Stomach smooth muscle (tissue), 2 donors: ENCODE measurements around the gene LHPP.

ENCODE experiments used
- H3K27ac ChIP-seq: one replicate; pipeline ENCODE4 v1.7.0; 2013; ENCODE audit warnings: mild to moderate bottlenecking, low read length, inconsistent platforms
- H3K27me3 ChIP-seq, 2 donors: one replicate each; pipeline ENCODE4 v1.7.0; 2013; ENCODE audit warnings: low read length in 2 of 2; ENCODE audit not compliant: insufficient read depth in 2 of 2, control insufficient read depth in 1 of 2
- H3K36me3 ChIP-seq, 2 donors: one replicate each; pipeline ENCODE4 v1.7.0; 2013; ENCODE audit warnings: low read length in 2 of 2; ENCODE audit not compliant: control insufficient read depth in 2 of 2, insufficient read depth in 2 of 2
- H3K4me1 ChIP-seq: one replicate; pipeline ENCODE4 v1.7.0; 2013; ENCODE audit warnings: low read length; ENCODE audit not compliant: control insufficient read depth, insufficient read depth
- H3K4me3 ChIP-seq, 2 donors: one replicate each; pipeline ENCODE4 v1.7.0; 2013; ENCODE audit warnings: low read length in 2 of 2
- H3K9ac ChIP-seq, 2 donors: one replicate each; pipeline ENCODE4 v1.7.0; 2013; ENCODE audit warnings: low read length in 2 of 2, mild to moderate bottlenecking in 1 of 2
- H3K9me3 ChIP-seq, 2 donors: one replicate each; pipeline ENCODE4 v1.7.0; 2013; ENCODE audit warnings: low read length in 2 of 2; ENCODE audit not compliant: control insufficient read depth in 2 of 2
- donor health status: healthy.
- donor health status: Pancreatic carcinoma.

LHPP gene

DNA sequence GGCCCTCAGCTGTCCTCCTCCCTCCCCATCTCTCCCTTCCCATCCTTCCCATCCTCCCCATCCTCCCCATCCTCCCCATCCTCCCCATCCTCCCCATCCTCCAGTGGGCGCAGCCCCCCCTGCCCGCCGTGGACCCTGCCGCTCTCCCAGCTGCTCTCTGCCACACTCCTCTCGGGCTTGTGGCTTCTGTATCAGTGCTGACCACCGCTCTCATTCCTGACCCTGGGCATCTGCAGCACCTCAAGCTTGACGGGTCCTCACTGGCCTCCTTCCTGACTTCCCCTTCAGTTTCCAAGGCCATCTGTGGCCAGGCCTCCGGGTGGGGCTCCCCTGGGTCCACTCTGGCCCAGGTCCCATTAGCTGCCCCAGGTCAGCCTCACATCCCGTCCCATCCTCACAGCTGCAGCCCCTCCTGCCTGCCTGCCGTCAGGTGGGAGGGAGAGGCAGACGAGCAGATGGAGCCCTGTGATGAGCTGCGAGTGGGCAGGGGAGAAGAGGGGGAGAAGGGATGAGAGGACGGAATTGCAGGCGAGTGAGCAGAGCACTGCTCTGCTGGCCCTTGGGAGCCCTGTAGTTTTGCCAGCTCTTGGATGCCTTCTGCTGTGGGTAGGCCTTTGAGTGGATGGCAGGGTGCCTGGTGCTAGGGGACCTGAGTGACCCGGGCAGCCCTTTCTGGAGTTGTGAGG lies 35.7 kb downstream of the LHPP start:
- Histone ChIP-seq H3K4me1 (no peaks in the 10 kb centered on the region), H3K27me3 (no peaks in the 10 kb centered on the region), H3K36me3 (peaks cover 0 to 5% of the 10 kb centered on the region in 2 donors), H3K27ac (no peak overlapping the region), H3K9ac (no peak overlapping the region), H3K4me3 (no peak overlapping the region), H3K9me3 (peaks cover 0 to 3% of the 10 kb centered on the region in 2 donors)

DNA sequence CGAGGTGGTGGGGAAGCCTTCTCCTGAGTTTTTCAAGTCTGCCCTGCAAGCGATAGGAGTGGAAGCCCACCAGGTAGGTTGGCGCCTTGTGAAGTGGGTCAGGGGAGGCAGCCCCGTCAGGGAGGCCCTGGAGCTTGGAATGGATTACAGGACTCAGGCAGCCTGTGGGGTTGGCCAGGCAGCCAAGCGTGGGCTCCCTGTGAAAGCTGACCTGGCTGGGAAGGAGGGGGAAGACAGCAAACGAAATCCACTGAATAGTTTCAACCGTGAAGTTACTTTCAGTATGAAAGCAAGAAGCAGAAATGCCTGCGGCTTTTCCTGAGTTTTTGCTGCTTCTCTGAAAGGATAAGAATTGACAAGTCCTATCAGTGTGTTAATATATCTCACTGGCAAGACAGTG lies 36.4 kb downstream of the LHPP start:
- Histone ChIP-seq H3K27ac (no peak overlapping the region), H3K4me1 (no peaks in the 10 kb centered on the region), H3K4me3 (no peak overlapping the region), H3K36me3 (peaks cover 0 to 5% of the 10 kb centered on the region in 2 donors), H3K9ac (no peak overlapping the region), H3K27me3 (no peaks in the 10 kb centered on the region), H3K9me3 (peaks cover 0 to 3% of the 10 kb centered on the region in 2 donors)

DNA sequence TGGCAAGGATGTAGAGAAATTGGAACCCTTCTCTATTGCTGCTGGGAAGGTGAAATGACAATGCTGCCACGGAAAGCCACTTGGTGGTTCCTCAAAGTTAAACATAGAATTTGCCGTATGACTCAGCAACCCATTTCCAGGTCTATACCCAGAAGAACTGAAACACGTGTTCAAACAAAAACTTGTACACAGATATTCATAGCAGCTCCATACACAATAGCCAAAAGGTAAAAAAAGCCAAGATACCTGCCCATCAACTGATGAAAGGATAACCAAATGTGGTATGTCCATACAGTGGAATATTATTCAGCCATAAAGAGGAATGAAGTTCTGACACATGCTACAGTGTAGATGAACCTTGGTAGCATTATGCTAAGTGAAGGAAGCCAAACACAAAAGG lies 39.1 kb downstream of the LHPP start:
- Histone ChIP-seq H3K4me3 (no peak overlapping the region), H3K9me3 (peaks cover 0 to 3% of the 10 kb centered on the region in 2 donors), H3K27ac (no peak overlapping the region), H3K36me3 (peaks cover 0 to 4% of the 10 kb centered on the region in 2 donors), H3K9ac (no peak overlapping the region), H3K27me3 (no peaks in the 10 kb centered on the region), H3K4me1 (no peaks in the 10 kb centered on the region)

DNA sequence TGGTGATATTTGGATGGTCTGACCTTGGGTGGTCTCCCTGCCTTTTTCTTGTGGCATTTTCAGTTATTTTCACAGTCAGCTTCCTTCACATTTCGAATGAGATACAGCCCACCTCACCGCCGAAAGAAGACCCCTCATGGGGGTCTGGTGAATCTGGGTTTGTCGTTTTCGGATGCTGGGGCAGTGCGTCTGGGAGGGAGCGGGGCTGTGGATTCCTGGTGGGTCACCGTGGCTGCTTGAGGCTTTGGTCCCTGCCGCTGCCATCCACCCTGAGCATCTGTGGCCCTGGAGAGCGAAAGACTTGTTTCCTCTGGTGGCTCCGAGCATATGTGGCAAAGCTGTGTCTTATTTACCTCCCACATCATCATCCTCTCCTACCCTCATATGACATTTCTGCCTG lies 43.1 kb downstream of the LHPP start:
- H3K36me3 ChIP-seq, result peaks cover 0 to 4% of the 10 kb centered on the region in 2 donors
- H3K27me3 ChIP-seq, result no peaks in the 10 kb centered on the region
- no peaks in the 10 kb centered on the region for H3K4me1 ChIP-seq
- peaks cover 0 to 3% of the 10 kb centered on the region in 2 donors for H3K9me3 ChIP-seq
- H3K4me3 ChIP-seq, result no peak overlapping the region
- H3K9ac ChIP-seq, result no peak overlapping the region
- H3K27ac ChIP-seq, result no peak overlapping the region

DNA sequence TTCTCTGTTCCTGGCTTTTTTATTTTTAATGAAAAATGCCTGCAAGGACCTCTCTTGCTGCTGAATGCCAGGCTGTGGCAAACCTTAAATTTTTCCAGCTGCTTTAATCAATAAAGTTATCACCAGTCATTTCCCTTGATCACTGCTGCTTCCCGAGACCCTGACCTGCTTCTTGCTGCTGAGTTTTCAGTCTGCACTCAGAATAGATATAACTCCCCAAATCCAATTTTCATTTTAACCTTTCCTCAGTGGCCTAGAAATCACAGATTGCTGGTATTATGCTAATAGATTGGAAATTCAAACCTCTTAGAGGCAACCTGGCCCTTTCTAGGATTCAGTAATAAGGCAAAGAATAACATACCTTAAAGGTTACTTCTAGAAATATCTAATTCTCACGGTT lies 43.7 kb downstream of the LHPP start:
- H3K9ac ChIP-seq, result no peak overlapping the region
- no peaks in the 10 kb centered on the region for H3K4me1 ChIP-seq
- H3K36me3 ChIP-seq, result peaks cover 0 to 4% of the 10 kb centered on the region in 2 donors
- H3K4me3 ChIP-seq, result no peak overlapping the region
- peaks cover 0 to 3% of the 10 kb centered on the region in 2 donors for H3K9me3 ChIP-seq
- H3K27ac ChIP-seq, result no peak overlapping the region
- H3K27me3 ChIP-seq, result no peaks in the 10 kb centered on the region

DNA sequence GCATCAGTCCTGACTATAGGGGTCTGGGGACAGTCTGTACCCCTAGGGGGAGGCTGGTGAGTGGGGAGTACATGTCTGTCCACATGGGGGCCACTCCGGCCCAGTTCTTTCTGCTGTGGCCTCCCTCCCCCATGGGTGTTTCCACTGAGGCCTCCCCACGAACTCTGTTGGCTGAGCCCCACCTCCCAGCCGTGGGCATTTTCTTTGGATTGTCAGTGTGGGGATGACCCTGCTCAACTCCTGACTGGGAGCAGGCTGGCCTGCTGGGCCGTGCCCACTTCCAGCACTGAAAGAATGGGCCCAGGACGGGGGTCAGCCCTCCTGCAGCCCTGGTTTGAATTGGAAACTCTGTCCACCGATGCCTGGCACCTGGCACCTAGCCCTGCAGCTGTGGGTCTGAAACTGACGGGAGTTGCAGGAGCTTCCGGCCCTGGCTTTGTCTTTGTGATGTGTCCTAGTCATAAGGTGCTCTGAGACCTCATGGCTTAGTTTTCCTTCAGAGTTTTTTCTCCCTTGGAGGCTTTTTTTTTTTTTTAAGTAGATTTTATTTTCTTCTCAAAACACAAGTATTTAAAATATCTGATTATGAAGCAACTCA lies 46.5 kb downstream of the LHPP start:
- Histone ChIP-seq H3K4me1 (no peaks in the 10 kb centered on the region), H3K27ac (no peak overlapping the region), H3K9me3 (no peaks in the 10 kb centered on the region), H3K36me3 (no peaks in the 10 kb centered on the region), H3K4me3 (no peak overlapping the region), H3K27me3 (no peaks in the 10 kb centered on the region), H3K9ac (no peak overlapping the region)

DNA sequence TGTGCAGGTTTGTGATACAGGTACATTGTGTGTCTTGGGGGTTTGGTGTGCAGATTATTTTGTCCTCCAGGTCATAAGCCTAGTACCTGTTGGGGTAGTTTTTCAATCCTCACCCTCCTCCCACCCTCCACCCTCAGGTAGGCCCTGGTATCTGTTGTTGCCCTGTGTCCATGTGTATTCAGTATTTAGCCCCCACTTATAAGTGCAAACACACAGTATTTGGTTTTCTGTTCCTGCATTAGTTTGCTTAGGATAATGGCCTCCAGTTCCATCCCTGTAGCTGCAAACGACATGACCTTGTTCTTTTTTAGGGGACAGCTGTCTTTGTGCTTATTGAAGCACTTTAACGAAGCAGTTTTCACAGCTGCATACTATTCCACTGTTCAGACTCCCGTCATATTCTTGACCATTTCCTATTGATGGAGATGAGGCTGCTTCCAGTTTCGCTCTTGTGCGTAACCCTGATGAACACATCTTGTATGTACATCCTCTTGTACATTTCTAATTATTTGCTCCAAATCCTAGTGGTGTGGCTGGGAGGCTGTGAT lies 47.4 kb downstream of the LHPP start:
- H3K4me3 ChIP-seq, result no peak overlapping the region
- H3K9ac ChIP-seq, result no peak overlapping the region
- no peaks in the 10 kb centered on the region for H3K27me3 ChIP-seq
- no peaks in the 10 kb centered on the region for H3K9me3 ChIP-seq
- no peaks in the 10 kb centered on the region for H3K36me3 ChIP-seq
- no peak overlapping the region for H3K27ac ChIP-seq
- H3K4me1 ChIP-seq, result no peaks in the 10 kb centered on the region

DNA sequence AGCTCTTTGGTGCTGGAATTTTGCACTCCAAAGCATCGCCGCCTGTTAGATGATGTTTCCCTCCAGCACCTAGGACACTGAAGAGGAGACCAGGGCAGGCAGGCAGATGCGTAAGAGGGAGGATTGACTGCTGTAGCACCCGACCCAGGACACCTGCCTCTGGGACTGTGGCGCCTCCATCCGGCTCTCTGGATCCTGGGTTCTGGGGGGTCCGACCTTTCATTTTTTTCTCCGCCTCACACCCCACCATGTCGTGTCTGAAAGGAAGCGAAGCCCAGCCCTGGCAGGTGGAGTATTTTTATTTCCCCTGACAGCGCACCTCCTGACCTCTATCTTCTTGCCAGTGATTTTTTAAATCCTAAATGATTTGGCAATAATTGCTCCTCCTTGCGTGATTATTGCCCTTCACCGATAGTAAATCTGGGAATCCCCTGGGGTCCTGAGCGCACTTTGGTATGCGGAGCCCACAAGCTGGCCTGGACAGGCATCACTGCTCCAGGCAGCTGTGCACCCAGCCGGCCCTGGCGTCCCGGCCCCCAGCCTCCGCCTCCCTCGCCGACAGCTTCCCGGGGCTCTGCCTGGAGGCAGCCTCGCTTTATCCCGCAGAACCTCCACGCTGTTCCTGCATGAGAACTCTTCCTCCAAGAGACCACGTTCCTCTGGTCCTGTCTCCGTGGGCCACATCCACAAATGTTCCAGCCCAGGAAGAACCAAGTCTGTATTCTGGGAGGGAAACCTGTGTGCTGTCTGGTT lies 48.4 kb downstream of the LHPP start:
- Histone ChIP-seq H3K9ac (no peak overlapping the region), H3K36me3 (no peaks in the 10 kb centered on the region), H3K4me1 (peaks cover 2% of the 10 kb centered on the region), H3K9me3 (no peaks in the 10 kb centered on the region), H3K27me3 (no peaks in the 10 kb centered on the region), H3K27ac (no peak overlapping the region), H3K4me3 (no peak overlapping the region)

DNA sequence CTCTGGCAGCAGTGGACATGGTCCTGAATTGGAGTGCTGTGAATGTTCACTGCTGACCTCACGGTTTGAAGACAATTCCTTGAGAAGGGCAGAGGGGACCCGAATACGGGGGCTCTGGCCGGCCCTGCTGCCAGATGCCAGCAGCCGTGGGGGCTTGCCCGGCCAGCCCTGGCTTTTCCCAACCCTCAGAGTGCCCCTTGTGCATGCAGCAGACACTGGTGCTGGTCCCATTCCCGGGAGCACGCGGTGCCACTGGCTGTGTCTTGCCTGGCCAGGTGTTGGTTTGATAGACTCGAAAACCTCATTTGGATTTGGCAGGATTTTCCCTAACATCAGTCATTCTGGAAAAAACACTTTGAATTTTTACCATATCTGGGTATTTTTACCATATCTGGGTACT lies 49.1 kb downstream of the LHPP start:
- no peak overlapping the region for H3K4me3 ChIP-seq
- H3K27me3 ChIP-seq, result no peaks in the 10 kb centered on the region
- peaks cover 5% of the 10 kb centered on the region for H3K4me1 ChIP-seq

DNA sequence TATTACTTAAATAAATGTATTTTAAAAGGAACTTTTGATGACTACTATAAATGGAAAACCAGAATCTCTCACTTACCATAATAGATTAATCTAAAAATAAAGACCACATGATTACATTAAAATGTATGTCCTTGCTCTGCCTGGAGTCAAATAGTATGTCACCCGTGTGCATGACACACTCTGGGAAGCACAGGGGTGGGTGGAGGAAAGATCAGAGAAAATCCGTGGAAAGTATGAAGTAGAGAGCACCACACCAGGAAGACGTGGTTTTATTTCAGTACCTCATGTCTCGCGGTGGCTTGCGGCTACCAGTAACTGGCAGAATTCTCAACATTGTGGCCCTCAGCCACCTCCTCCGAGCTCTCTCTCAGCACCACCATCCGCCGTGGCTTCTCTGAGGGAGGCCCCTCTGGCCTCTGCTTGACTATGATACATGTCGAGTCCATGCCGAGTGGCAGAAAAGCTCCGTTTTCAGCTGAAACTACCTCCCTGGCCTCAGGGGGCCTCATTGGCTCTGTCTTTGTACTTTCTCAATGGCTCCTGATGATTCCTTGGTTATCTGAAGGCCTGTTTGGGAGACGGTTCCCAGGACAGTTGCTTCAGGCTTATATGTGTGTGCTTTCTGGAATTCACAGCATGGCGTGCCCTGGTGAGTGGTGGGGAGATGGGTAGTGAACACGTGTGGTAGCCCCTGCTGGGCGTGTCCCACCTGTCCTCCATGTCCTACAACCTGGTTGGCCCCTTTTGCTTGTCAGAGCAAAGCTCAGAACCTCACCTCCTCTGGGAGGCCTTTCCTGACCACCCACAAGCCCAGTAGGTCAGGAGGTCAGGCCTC lies 49.8 kb downstream of the LHPP start:
- Histone ChIP-seq H3K4me1 (peaks cover 7% of the 10 kb centered on the region), H3K27ac (no peak overlapping the region), H3K9ac (no peak overlapping the region), H3K9me3 (no peaks in the 10 kb centered on the region), H3K36me3 (no peaks in the 10 kb centered on the region), H3K27me3 (no peaks in the 10 kb centered on the region), H3K4me3 (no peak overlapping the region)

More for the DNA sequence above, 49.1 kb downstream of the LHPP start:
- H3K9me3 ChIP-seq, result no peaks in the 10 kb centered on the region
- H3K36me3 ChIP-seq, result no peaks in the 10 kb centered on the region
- H3K9ac ChIP-seq, result no peak overlapping the region
- H3K27ac ChIP-seq, result no peak overlapping the region
